NCI-H345 treated with DMSO at 0.1 percent for 48 hours (cell line): ENCODE results near the gene LY6G5C.
A peak's percentile ranks its signal among the peaks of the same experiment; 100 is the strongest.
"Not testable (repeated sequence)": the region's sequence is repeated elsewhere in the genome, so short reads cannot be mapped to it uniquely, and the experiment has no call there.

Experiments used
- DNase-seq: peaks from one replicate; lab custom pipeline; 2025; ENCODE audit not compliant: unreplicated experiment; lab: John Stamatoyannopoulos, UW

Gene LY6G5C

DNA sequence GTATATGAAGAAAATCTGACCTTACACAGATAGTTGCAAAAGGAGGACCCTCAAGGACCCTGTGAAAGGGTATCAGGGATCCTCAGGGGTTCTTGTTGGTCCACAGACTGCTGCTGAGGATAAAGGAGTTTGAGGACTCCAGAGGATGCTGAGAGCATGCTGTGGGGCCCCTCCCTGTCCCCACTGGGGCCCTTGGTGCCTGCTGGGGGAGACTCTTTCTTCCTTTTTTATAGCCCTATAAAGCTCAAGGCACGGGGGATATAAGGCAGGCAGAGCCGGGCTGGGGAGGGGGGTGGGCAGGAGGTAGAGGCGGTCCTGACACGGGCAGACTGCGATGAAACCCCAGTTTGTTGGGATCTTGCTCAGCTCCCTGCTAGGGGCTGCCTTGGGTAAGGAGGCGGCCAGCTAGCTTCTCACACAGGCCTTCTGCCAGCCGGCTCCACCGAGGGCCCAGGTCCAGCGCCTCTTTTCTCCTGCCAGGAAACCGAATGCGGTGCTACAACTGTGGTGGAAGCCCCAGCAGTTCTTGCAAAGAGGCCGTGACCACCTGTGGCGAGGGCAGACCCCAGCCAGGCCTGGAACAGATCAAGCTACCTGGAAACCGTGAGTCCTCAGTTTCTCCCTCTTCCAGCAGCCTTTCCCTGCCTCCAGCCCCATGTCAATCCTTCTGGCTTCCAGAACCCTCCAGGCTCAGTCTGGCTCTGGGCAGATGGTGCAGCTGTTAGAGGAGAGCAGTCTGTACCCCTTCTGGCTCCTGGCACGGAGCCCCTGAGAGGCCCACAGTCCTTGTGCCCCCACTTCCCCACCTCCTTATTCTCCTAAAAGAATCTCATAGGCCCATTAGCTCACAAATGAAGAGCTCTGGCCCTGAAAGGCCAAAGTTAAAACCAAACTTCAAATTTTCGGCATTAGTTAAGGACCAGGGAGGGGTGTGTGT is 34.4 kb upstream of the LY6G5C start, which contains the start of gene LY6G6D:
LY6G6D (plus strand) TSS at position 327 of the 937 bp plus-strand sequence; CDS start at position 335, 8 bp downstream.
- DNase-seq, result no peak

DNA sequence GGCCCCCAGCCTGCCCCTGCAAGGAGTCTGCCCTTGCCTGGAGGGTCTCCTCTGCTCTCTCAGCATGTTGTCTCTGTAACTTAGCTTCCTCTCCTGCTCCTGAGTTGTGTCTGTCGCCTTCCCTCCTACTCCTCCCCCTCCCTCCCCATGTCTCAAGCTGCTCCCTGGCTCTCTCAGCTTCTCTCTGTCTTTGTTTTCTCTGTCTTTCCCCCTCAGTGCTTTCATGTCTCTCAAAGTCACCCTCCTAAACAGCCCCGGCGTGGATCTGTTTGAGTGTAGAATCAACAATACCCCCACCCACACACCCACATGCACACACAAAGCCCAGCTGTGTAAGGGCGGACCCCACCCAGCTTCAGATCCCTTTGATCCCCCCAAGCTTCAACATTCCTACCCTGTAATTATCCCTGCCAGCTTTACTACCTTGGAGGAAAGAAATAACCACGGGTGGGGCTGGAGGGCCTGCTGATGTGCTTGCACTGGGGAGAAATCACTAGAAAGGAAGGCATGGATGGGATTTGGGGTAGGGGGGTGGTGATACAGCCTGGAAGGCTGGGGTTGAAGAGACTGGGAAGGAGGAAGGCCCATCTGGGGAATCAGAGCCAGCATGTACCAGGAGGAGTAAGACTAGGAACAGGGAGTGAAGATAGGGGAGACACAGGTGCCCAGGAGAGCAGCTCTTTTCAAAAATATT is 33.3 kb upstream of the LY6G5C start:
- DNase-seq, result no peak

- no peak for DNase-seq
Measured at GRCh38 chr6:31713465-31713864, 32.6 kb upstream of the LY6G5C start.

DNA sequence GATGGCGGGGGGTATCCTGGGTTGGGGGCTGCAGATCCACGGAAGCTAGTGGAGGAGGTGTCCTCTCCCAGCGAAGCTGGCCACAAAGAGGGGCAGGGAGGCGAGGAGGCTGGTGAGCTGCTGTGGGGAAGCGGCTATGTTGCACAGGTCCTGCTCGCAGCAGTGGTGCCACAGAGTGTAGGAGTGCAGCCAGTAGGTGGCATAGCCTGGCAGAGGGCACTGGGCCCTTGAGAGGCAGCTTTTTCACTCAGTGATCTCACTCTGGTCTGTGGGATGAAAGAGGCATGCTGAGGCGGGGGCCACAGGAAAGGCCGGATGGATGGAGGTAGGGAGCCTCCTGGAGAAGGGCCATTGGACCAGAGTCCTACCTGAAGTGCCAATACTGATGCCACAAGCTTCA is 31.4 kb upstream of the LY6G5C start:
- no peak for DNase-seq

DNA sequence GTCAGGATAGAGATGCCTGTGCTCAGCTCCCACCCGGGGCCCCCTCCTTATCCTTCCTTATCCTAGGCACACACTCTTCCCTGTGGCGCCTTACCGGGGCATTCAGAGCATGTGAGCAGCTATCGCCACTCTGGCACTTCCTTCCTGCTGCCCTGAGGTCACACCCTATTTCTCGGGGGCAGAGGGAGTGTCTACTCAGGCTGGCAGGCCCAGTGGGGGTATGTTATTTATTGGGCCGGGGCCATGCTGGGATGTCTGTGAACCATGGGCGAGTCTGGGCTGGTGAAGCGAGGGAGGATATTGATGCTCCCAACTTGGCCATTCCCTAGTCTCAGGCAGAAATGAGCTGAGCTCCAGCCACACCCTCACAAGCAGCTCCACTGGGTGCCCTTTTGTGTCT is 30.4 kb upstream of the LY6G5C start:
- DNase-seq, result no peak

DNA sequence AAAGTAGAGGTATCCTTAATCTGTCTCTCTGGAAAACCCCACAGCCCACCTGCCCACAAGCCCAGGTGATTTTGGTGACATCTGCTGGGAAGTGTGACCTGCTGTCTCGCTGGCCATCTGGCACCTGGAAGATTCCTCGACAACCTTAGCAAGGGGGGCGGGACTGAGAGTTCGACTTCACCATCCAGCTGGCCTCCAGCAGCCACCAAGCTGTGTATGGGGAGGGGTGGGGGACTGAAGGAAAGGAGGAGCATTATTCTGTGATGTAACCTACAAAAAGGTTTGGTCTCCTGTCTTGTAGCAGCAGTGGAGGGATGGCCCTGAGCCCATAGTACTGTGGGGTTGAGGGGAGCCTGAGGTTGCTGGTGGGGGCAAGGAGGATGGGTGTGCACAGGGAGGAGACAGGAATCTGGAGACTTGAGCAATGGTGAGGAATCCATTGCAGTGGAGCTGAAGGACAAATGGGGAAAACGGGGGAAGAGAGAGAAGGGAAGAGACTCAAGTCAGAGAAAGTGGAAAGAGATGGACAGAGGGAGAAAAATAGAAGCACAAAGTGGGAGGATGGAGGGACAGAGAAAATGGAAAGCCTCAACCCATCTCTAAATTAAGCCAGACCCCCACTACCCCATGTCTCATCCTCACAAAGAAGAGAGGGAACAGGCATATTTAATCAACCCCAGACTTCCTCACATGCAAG is 29.8 kb upstream of the LY6G5C start:
- no peak for DNase-seq

GRCh38 chr6:31709157-31709556 is 28.3 kb upstream of the LY6G5C start:
- DNase-seq, result not testable (repeated sequence)

GRCh38 chr6:31708224-31708623 is 27.4 kb upstream of the LY6G5C start:
- no peak for DNase-seq

DNA sequence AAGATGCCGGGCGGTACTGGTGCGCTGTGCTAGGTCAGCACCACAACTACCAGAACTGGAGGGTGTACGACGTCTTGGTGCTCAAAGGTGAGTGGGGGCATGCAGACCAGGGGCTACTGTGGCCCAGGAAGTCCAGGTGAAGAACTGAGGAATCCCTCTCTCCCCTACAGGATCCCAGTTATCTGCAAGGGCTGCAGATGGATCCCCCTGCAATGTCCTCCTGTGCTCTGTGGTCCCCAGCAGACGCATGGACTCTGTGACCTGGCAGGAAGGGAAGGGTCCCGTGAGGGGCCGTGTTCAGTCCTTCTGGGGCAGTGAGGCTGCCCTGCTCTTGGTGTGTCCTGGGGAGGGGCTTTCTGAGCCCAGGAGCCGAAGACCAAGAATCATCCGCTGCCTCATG is 26.8 kb upstream of the LY6G5C start:
- DNase-seq, result no peak

DNA sequence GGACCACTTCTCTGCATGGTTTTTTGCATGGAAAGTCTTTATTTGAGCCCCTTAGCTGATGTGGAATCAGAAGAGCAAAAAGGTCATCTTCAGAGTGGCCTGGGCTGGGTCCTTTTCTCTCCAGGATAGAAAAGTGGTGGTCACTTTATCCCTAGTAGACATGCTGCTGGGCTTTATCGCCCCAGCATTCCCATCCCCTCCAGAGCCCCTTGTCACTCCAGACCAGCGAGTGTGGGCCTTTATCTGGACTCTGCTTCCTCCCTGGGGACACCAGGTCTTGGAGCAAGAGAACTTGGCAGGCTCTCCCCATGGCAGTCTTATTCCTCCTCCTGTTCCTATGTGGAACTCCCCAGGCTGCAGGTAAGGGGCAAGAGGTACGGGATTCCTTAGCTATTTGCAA is 25.7 kb upstream of the LY6G5C start, which contains the start of gene LY6G6F:
LY6G6F (plus strand) TSS at position 268 of the 400 bp plus-strand sequence; CDS start at position 309, 41 bp downstream.
- DNase-seq, result no peak

DNA sequence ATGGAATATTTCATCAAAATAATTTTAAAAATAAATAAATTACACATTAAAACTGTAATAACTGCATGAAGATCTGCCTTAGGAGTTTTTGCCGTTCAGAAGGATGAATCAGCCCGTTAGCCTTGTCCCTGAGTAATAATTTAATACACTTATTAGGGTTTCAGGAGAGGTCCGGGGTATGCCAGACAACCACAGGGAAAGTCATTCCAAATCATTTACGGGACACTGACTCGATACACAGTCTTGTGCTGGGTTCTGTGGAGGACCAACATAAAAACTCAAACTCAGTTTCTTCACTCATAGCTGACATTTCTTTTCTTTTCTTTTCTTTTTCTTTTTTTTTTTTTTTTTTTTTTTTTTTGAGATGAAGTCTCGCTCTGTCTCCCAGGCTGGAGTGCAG is 25.1 kb upstream of the LY6G5C start:
- no peak for DNase-seq

- DNase-seq, result peak; percentile 94
Measured at GRCh38 chr6:31702819-31703716, 22.2 kb upstream of the LY6G5C start, which contains the start of gene ABHD16A. Gene ABHD16A (minus strand): TSS chr6:31703324. CDS start chr6:31703281, 43 bp downstream.

GRCh38 chr6:31702405-31702818 is 21.5 kb upstream of the LY6G5C start:
- no peak for DNase-seq

DNA sequence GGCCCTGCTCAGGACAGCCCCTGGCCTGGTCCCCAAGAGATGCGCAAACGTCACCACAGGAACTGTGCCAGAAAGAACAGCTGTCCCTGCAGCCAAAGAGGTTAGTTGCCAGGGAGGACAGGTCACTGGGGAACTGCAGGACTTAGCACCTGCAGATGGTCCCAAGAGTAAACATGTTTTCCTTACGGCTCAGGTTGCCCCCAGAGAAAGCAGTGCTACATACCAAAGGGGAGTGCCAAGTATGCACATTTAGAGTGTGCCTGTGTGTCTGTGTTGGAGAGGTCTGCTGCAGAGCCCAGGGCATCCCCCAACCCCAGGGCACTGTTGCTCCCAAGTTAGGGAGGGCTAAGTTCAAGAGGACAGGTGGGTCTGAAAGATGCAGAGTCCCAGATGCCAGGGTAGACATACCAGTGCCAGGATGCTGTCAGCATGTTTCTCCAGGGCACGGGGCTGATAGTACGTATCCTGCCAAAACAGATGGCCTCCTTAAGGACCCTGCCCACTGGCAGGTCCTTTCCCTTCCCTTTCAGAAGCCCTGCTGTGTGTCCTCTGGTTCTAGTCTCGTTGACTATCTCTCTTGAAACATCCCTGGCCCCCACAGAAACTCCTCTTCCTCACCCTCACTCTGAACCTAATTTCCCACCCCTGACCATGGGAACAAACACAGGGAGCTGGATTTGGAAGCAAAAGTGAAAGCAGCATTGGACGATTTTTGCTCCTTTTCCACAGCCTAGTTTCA is 21.0 kb upstream of the LY6G5C start:
- no peak for DNase-seq

DNA sequence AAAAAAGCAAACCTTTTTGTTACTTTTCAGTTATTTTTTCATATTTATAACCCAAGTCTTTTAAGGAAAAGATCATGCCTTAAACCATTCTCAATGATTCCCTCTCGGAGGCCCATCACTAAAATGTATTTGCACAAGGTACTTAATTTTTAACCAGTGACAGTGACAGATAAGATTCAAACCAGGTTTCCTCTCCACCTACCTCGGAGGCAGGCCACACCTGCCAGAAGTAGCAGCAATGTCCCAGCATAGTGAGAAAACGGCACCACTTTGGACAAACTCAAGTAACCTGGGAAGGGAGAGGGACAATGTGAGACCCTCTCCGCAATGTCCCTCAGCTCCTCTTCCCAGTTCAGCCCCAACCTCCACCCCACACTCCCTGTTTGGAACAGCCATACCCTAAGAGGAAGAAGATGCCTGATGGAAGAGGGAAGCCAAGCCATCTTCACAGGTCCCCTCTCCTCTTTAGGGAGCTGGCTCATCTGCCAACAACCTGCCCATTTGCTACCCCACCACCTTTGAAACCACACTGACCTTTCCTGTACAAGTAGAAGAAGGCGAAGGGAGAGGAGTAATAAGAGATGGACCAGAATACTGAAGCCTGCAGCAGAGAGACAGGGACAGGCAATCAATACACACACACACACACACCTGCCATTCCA is 20.0 kb upstream of the LY6G5C start:
- DNase-seq, result no peak

DNA sequence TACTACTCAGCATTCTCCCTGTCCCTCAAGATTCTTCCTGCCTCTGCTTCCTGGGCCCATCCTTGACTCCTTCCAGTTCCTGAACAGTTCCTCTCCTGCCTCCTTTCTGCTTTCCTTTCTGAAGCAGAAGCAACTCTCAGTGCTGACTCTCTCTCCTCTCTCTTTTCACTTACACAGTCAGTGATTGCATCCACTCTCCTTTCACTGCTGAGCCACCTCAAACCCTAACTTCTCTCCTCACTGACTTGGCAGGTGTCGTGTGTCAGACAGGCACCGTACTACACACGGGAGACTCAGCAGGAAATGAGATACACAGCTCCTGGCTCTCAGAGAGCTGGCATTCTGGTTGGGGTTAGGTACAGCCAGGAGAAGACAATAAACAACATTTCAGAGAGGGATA is 16.7 kb upstream of the LY6G5C start:
- DNase-seq, result no peak

- no peak for DNase-seq
Measured at GRCh38 chr6:31693535-31693934, 12.7 kb upstream of the LY6G5C start.

DNA sequence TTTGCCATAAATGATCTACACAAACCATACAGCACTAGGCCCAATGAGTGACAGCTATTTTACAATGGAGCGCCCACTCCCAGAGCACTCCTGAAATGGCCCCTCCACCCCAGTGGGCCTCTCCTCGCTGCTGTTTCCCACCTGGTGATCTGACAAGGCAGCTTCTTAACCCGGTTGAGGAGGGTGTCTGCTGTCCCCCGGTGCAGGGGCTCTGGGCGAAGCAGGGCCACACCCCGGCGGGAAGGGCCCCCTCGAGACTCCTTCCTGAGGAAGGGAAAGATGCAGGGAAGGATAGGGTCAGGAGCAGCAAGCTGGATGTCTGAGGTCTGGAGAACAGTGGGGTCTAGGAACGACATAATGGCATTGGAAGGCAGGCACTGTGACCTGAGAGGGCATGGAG is 12.0 kb upstream of the LY6G5C start:
- DNase-seq, result no peak

- no peak for DNase-seq
Measured at GRCh38 chr6:31692353-31692752, 11.5 kb upstream of the LY6G5C start.
